Left ventricle myocardium superior (tissue), 1 donor: ENCODE measurements around the gene LRBA. TPM values are rescaled to one million over a fixed set of nuclear protein-coding genes. Genes with fewer than 3 reads are reported as not detected.
"Not testable (repeated sequence)": the region's sequence is repeated elsewhere in the genome, so short reads cannot be mapped to it uniquely, and the experiment has no call there.

Source experiments
- ATAC-seq: fragments of 200-7000 bp; cut with Tn5 transposase; one replicate; pipeline ENCODE4 v1.9.1; 2020; ENCODE audit warnings: mild to moderate bottlenecking, moderate library complexity
- DNase-seq: peaks from one replicate; pipeline ENCODE4 v3.0.0-alpha.2; 2020
- intact Hi-C: fragments of 100-400 bp; cut with micrococcal nuclease; formaldehyde crosslinking; loops from one replicate; pipeline ENCODE4 v1.11.0; 2022
- total RNA-seq: library from RNA; stranded (reverse); fragmentation: NEBNext Ultra II Directional; extraction: Animal tissue kit (Norgen Biotek cat#: 25700); gene quantifications from one replicate; pipeline ENCODE4 v1.2.1, GENCODE V29; 2021
- donor health status: DM: no; HTN: yes; CAD: no; lungs with severe emphysema.

The LRBA gene
- total RNA-seq, 1 donor from 2014 or later, result 21.4 TPM

- ATAC-seq, DNase-seq, intact Hi-C loops: not testable (repeated sequence)
Observed at GRCh38 chr4:150661551-150661950, 353.5 kb downstream of the LRBA start.

- ATAC-seq, DNase-seq, intact Hi-C loops: not testable (repeated sequence)
Observed at GRCh38 chr4:150658258-150658657, 356.8 kb downstream of the LRBA start.

GRCh38 chr4:150656891-150657290, 358.2 kb downstream of the LRBA start:
- intact Hi-C loops, result no loop called here
- ATAC-seq (no peak), DNase-seq (no peak)

GRCh38 chr4:150650751-150651150, 364.3 kb downstream of the LRBA start:
- intact Hi-C loops, result no loop called here
- ATAC-seq, result no peak
- no peak for DNase-seq

- no peak for DNase-seq
- intact Hi-C loops, result no loop called here
- ATAC-seq, result no peak
Observed at GRCh38 chr4:150648123-150648522, 367.0 kb downstream of the LRBA start.

- intact Hi-C loops, result no loop called here
- ATAC-seq (no peak), DNase-seq (no peak)
Observed at GRCh38 chr4:150647008-150647407, 368.1 kb downstream of the LRBA start.

GRCh38 chr4:150641612-150642011, 373.5 kb downstream of the LRBA start:
- DNase-seq (no peak), ATAC-seq (no peak)
- intact Hi-C loops, result no loop called here

GRCh38 chr4:150632639-150633038, 382.4 kb downstream of the LRBA start:
- ATAC-seq (no peak), DNase-seq (no peak)

GRCh38 chr4:150628073-150628472, 387.0 kb downstream of the LRBA start:
- DNase-seq (no peak), ATAC-seq (no peak)
- intact Hi-C loops, result no loop called here

More at GRCh38 chr4:150632639-150633038, 382.4 kb downstream of the LRBA start:
- intact Hi-C loops, result no loop called here

GRCh38 chr4:150625033-150625432, 390.1 kb downstream of the LRBA start:
- intact Hi-C loops, result no loop called here

GRCh38 chr4:150624055-150624454, 391.0 kb downstream of the LRBA start:
- ATAC-seq, result no peak
- intact Hi-C loops, result no loop called here

More at GRCh38 chr4:150625033-150625432, 390.1 kb downstream of the LRBA start:
- no peak for ATAC-seq
- no peak for DNase-seq

GRCh38 chr4:150619042-150619441, 396.0 kb downstream of the LRBA start:
- ATAC-seq, result no peak
- intact Hi-C loops, result no loop called here

More at GRCh38 chr4:150624055-150624454, 391.0 kb downstream of the LRBA start:
- no peak for DNase-seq

GRCh38 chr4:150609131-150609530, 406.0 kb downstream of the LRBA start:
- intact Hi-C loops, result no loop called here
- DNase-seq (no peak), ATAC-seq (no peak)

More at GRCh38 chr4:150619042-150619441, 396.0 kb downstream of the LRBA start:
- no peak for DNase-seq

GRCh38 chr4:150600812-150601445, 414.2 kb downstream of the LRBA start:
- ATAC-seq, result no peak
- DNase-seq, result no peak
- intact Hi-C loops, result no loop called here

GRCh38 chr4:150599547-150599946, 415.5 kb downstream of the LRBA start:
- no peak for ATAC-seq
- intact Hi-C loops, result no loop called here

GRCh38 chr4:150598909-150599308, 416.2 kb downstream of the LRBA start:
- DNase-seq, result no peak
- ATAC-seq, result no peak
- intact Hi-C loops, result no loop called here

More at GRCh38 chr4:150599547-150599946, 415.5 kb downstream of the LRBA start:
- DNase-seq, result no peak

- intact Hi-C loops, result no loop called here
- ATAC-seq, result no peak
- DNase-seq, result no peak
Observed at GRCh38 chr4:150593996-150594395, 421.1 kb downstream of the LRBA start.

- ATAC-seq, result no peak
- intact Hi-C loops, result no loop called here
- DNase-seq, result no peak
Observed at GRCh38 chr4:150591904-150592303, 423.2 kb downstream of the LRBA start.

- no peak for DNase-seq
- no peak for ATAC-seq
- intact Hi-C loops, result no loop called here
Observed at GRCh38 chr4:150591406-150591805, 423.7 kb downstream of the LRBA start.

- ATAC-seq (no peak), DNase-seq (no peak)
- intact Hi-C loops, result no loop called here
Observed at GRCh38 chr4:150590631-150591030, 424.5 kb downstream of the LRBA start.

GRCh38 chr4:150589157-150589556, 425.9 kb downstream of the LRBA start:
- intact Hi-C loops, result no loop called here
- ATAC-seq (no peak), DNase-seq (no peak)
